Small intestine (tissue), 7 donors: ENCODE results near the gene HDAC9. TPM values are rescaled to one million over a fixed set of nuclear protein-coding genes. Genes with fewer than 3 reads are reported as not detected.

ENCODE experiments used
- DNase-seq, 2 donors: peaks; one replicate each; pipeline versions ENCODE4 v3.0.0 to v3.0.0-alpha.2; 2013
- FAIRE-seq: peaks from 2 replicates; lab custom pipeline; 2012; peaks lifted over from hg19 to GRCh38; lab: Jason Lieb, UNC
- H3K27ac ChIP-seq, 3 donors: one replicate each; pipeline ENCODE4 v1.5.1; 2013; ENCODE audit warnings: low read length in 2 of 3, mild to moderate bottlenecking in 2 of 3, control low read depth in 1 of 3, inconsistent platforms in 1 of 3, low read depth in 1 of 3, moderate library complexity in 1 of 3
- H3K27me3 ChIP-seq, 3 donors: one replicate each; pipeline ENCODE4 v1.6.1; 2013; ENCODE audit warnings: low read length in 3 of 3, inconsistent platforms in 1 of 3; ENCODE audit not compliant: control insufficient read depth in 3 of 3, insufficient read depth in 3 of 3
- H3K36me3 ChIP-seq, 3 donors: one replicate each; pipeline ENCODE4 v1.6.1; 2013; ENCODE audit warnings: low read length in 3 of 3, inconsistent platforms in 1 of 3, low read depth in 1 of 3, mild to moderate bottlenecking in 1 of 3, moderate library complexity in 1 of 3; ENCODE audit not compliant: control insufficient read depth in 3 of 3, insufficient read depth in 2 of 3
- H3K4me1 ChIP-seq, 3 donors: one replicate each; pipeline ENCODE4 v1.6.1; 2013; ENCODE audit warnings: low read length in 2 of 3, inconsistent platforms in 1 of 3, low read depth in 1 of 3, mild to moderate bottlenecking in 1 of 3, moderate library complexity in 1 of 3; ENCODE audit not compliant: control insufficient read depth in 3 of 3, insufficient read depth in 2 of 3
- H3K4me3 ChIP-seq, 3 donors: one replicate each; pipeline ENCODE4 v1.5.1; 2013; ENCODE audit warnings: low read length in 3 of 3, control low read depth in 1 of 3, inconsistent platforms in 1 of 3, low read depth in 1 of 3, mild to moderate bottlenecking in 1 of 3, moderate library complexity in 1 of 3
- H3K9me3 ChIP-seq, 2 donors: one replicate each; pipeline ENCODE4 v1.6.1; 2013; ENCODE audit warnings: low read depth in 1 of 2, low read length in 1 of 2; ENCODE audit not compliant: control insufficient read depth in 2 of 2, insufficient read depth in 1 of 2
- WGBS, 3 donors: extraction: QIAGEN DNeasy Blood & Tissue Kit; methylation state at CpG; one replicate each; pipeline ENCODE4 v1.1.7; 2013; 5-methylcytosine and 5-hydroxymethylcytosine counted together
- polyA plus RNA-seq, 4 donors: library from polyadenylated mRNA; stranded (reverse) in 3 of 4; unstranded in 1 of 4; fragments of 200-250 nt in 3 of 4; fragments of 120-200 nt in 1 of 4; gene quantifications; one replicate each; pipeline versions ENCODE4 v1.2.1 to v1.2.3, GENCODE V29; 2013
- donor health status: healthy with polysubstance abuse.
- donor health status: control.
- donor health status: control.
- donor health status: Bipolar disorder and iron deficiency.
- donor health status: healthy.

HDAC9 gene
- polyA plus RNA-seq, 4 donors = 2.2 to 2.7 (median 2.7) TPM; not detected in 1

DNA sequence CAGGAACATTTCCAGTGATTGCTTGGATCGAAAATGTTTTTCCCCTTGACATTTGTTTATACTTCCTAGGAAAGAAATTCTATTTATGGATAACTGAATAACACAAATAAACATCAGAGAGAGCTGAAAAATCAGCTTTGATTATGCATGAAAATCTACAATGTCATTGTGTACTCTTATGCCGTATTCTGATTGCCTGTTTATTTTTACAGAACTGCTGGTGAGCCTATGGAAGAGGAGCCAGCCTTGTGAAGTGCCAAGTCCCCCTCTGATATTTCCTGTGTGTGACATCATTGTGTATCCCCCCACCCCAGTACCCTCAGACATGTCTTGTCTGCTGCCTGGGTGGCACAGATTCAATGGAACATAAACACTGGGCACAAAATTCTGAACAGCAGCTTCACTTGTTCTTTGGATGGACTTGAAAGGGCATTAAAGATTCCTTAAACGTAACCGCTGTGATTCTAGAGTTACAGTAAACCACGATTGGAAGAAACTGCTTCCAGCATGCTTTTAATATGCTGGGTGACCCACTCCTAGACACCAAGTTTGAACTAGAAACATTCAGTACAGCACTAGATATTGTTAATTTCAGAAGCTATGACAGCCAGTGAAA is 500.4 kb downstream of the HDAC9 start:
- H3K4me1 ChIP-seq = no peaks in the 10 kb centered on the region
- DNase-seq (no peak), FAIRE-seq (no peak)
- H3K27ac ChIP-seq = no peak overlapping the region
- no peaks in the 10 kb centered on the region for H3K27me3 ChIP-seq
- no peak overlapping the region for H3K4me3 ChIP-seq
- WGBS, 3 donors = 53 to 79% (median 69%) methylated on average over 5 of the region's 5 CpGs
- H3K9me3 ChIP-seq = no peaks in the 10 kb centered on the region
- H3K36me3 ChIP-seq = no peaks in the 10 kb centered on the region

DNA sequence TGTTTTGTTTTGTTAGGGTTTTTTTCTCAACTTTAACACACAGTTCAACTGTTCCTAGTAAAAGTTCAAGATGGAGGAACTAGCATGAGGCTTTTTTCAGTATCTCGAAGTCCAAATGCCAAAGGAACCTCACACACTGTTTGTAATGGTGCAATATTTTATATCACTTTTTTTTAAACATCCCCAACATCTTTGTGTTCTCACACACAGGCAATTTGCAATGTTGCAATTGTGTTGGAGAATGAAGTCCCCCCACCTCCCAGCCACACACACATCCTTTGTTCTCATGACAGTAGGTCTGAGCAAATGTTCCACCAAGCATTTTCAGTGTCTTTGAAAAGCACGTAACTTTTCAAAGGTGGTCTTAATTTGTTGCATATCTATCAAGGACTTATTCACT is 501.0 kb downstream of the HDAC9 start:
- WGBS, 3 donors = 53 to 79% (median 66%) methylated on average over 2 of the region's 2 CpGs
- FAIRE-seq = no peak

DNA sequence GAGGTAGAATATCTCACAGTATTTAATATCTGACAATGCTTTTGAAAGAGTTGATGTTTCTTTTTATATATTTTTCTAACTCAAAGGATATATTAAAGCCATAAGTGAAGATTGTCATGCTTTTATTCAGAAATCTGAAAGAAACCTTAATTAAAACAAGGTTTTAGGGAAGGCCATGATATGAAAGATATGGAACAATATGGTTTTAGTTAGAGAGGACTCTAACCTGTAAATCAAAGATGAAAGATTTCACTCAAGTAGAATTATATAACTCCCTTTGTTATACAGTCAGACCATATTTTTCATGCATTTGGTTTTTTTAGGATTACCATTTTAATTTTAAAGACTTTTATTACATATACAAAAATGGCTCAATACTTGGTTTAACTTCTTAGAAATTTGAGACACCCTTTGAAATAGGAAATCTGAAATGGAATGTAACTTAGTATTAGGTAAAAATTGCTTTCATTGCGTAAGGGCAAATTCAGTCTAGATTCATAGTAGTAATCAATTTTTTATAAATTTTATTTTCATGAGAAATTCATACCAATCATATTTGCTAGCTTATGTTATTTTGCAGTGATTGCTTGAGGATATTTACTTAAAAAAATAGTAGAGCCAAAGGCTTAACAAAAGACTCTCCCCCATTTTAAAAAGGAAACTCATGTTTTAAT is 502.1 kb downstream of the HDAC9 start:
- Histone ChIP-seq H3K4me3 (no peak overlapping the region), H3K27me3 (no peaks in the 10 kb centered on the region), H3K36me3 (no peaks in the 10 kb centered on the region), H3K4me1 (no peaks in the 10 kb centered on the region), H3K9me3 (no peaks in the 10 kb centered on the region), H3K27ac (no peak overlapping the region)
- no peak for DNase-seq
- 86 to 100% (median 97%) methylated on average over 1 of the region's 1 CpG for WGBS, 3 donors
- FAIRE-seq = no peak

More for the DNA sequence above, 501.0 kb downstream of the HDAC9 start:
- Histone ChIP-seq H3K4me1 (no peaks in the 10 kb centered on the region), H3K27ac (no peak overlapping the region), H3K4me3 (no peak overlapping the region), H3K9me3 (no peaks in the 10 kb centered on the region), H3K27me3 (no peaks in the 10 kb centered on the region), H3K36me3 (no peaks in the 10 kb centered on the region)
- DNase-seq = no peak

DNA sequence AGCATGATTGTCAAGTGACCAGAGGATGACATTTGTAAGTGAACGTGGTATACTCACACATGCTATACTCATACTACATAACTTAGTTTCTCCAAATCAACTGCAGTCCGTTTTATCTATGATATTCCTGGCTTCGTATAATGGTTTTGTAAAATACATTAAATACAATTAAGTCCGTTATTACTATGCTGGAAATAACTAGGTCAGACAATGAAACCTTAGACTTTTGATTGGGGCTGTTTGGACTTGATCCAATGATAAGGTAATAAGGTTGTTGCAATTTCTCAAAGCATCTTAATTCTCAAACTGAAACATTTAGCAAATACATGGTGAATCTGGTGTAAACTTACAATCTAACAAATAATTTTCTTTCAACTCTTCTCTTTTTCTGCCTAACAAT is 504.9 kb downstream of the HDAC9 start:
- no peak for FAIRE-seq
- 81 to 92% (median 82%) methylated on average over 4 of the region's 4 CpGs for WGBS, 3 donors
- H3K4me3 ChIP-seq = no peak overlapping the region

DNA sequence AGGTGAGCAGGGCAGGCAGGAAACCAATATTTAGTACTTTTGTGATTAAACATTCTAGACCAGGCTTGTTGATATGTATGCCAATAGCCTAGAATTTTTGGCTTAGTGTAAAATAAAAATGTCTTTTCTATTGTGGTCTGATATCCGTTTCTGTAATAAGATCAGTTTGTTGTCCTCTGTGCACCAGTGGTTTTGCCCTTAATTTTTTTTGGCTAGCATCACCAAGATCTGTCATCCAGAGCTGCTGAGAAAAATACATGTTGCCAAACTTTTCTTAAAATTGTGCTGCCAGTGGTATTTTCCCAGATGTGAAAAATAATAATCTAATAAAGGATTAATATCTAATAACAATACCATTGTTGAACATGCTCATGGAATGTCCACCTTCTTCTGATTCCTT is 506.3 kb downstream of the HDAC9 start:
- no peak overlapping the region for H3K27ac ChIP-seq
- H3K36me3 ChIP-seq = no peaks in the 10 kb centered on the region
- DNase-seq (no peak), FAIRE-seq (no peak)
- no peaks in the 10 kb centered on the region for H3K4me1 ChIP-seq
- no peak overlapping the region for H3K4me3 ChIP-seq
- no peaks in the 10 kb centered on the region for H3K9me3 ChIP-seq
- no peaks in the 10 kb centered on the region for H3K27me3 ChIP-seq
- WGBS, 3 donors = 57 to 84% (median 75%) methylated on average over 1 of the region's 1 CpG

More for the DNA sequence above, 504.9 kb downstream of the HDAC9 start:
- DNase-seq = no peak
- Histone ChIP-seq H3K4me1 (no peaks in the 10 kb centered on the region), H3K9me3 (no peaks in the 10 kb centered on the region), H3K36me3 (no peaks in the 10 kb centered on the region), H3K27ac (no peak overlapping the region), H3K27me3 (no peaks in the 10 kb centered on the region)

DNA sequence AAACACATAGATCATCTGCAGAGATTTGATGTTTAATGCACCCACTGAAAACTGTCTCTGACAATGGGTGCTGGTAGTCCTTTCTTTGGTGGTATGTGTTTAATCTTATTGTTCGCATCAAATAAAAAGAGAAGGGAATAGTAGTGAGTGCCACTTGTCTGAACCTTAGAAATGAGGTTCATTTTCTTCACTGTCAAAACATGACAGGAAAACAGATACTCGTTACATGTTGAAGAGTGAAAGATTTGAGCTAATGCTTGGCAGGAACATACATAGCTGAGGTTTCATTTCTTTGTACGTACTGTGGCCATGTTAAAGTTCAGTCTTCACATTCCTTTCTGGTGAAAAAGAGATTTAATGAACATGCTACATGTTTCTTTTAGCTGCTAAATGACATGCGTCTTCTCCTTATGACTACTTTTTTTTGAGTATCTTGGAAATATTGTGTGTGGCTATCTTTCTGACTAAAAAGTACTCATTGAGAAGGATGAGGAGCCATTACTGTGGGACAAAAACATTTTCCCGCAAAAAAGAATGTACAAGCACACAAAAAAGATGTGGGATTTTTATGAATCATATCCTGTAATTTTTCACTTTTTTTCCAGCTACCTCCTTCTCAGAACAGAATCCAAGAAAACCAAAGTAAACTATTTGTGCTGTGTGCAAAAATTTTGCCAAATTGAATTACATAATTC is 513.8 kb downstream of the HDAC9 start:
- Histone ChIP-seq H3K4me3 (no peak overlapping the region), H3K4me1 (no peaks in the 10 kb centered on the region), H3K27ac (no peak overlapping the region), H3K9me3 (no peaks in the 10 kb centered on the region), H3K27me3 (no peaks in the 10 kb centered on the region), H3K36me3 (no peaks in the 10 kb centered on the region)
- FAIRE-seq = no peak
- WGBS, 3 donors = 64 to 75% (median 68%) methylated on average over 5 of the region's 5 CpGs
- DNase-seq = no peak

DNA sequence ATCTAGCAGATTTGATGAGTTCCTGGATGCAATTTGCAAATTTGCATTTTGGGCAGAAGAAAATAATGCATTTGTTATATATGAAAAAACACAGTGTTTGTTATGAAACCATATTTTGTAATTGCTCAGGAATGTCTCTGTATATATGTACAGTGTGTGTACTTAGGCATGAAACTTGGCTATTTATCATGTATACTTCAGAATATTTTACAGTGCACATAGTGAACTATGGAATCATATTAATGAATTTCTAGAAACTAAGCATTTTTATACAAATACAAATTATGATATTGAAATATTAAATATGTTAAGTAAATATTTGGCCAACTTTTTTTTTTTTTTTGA is 514.4 kb downstream of the HDAC9 start:
- no peak overlapping the region for H3K4me3 ChIP-seq
- no peak for FAIRE-seq
- no peaks in the 10 kb centered on the region for H3K9me3 ChIP-seq
- no peaks in the 10 kb centered on the region for H3K36me3 ChIP-seq
- no peaks in the 10 kb centered on the region for H3K27me3 ChIP-seq
- H3K27ac ChIP-seq = no peak overlapping the region
- no peak for DNase-seq
- H3K4me1 ChIP-seq = no peaks in the 10 kb centered on the region

DNA sequence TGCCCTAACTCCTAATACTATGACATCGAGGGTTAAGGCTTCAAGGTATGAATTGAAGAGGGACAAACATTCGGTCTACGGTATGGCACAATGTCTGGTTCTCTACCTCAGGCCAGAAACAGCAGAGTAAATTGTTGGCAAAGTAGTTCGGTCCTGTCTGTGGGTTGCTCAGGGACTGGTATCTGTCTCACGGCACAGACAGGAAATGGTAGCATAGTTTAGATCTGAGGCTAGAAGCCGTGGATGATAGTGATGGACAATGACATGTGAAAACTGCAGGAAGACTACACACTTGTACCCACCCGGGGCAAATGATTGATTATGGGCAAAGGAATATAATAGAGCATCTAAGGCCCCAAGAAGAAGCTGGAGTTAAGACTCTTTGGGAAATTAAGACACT is 515.7 kb downstream of the HDAC9 start:
- Histone ChIP-seq H3K36me3 (no peaks in the 10 kb centered on the region), H3K4me3 (no peak overlapping the region), H3K9me3 (peaks cover 0 to 5% of the 10 kb centered on the region in 2 donors), H3K4me1 (no peaks in the 10 kb centered on the region), H3K27ac (no peak overlapping the region), H3K27me3 (no peaks in the 10 kb centered on the region)
- FAIRE-seq = no peak
- DNase-seq = no peak
- WGBS, 3 donors = 77 to 81% (median 78%) methylated on average over 7 of the region's 7 CpGs
